Prostate gland (tissue), 2 donors: ENCODE measurements around the gene PRMT6. TPM values are rescaled to one million over a fixed set of nuclear protein-coding genes. Genes with fewer than 3 reads are reported as not detected.
"Not testable (repeated sequence)": the region's sequence is repeated elsewhere in the genome, so short reads cannot be mapped to it uniquely, and the experiment has no call there.

ENCODE experiments used
- DNase-seq: peaks from one replicate; pipeline ENCODE4 v3.0.0-alpha.2; 2019; ENCODE audit warnings: low spot score
- H3K27ac ChIP-seq, 2 donors: fragments of 200-600 bp; sonication (generic); 2 replicates each; pipeline ENCODE4 v1.5.1; 2017 to 2019
- H3K27me3 ChIP-seq: fragments of 200-600 bp; sonication (generic); replicated peaks from 2 replicates; pipeline ENCODE4 v1.5.1; 2019; ENCODE audit not compliant: insufficient read depth
- H3K36me3 ChIP-seq, 2 donors: fragments of 200-600 bp; sonication (generic); 1 replicate in 1 of 2; 2 replicates in 1 of 2; pipeline versions ENCODE4 v1.5.1 to v1.8.1; 2017 to 2019
- H3K4me1 ChIP-seq: fragments of 200-600 bp; sonication (generic); replicated peaks from 2 replicates; pipeline ENCODE4 v1.5.1; 2019
- H3K4me3 ChIP-seq, 2 donors: fragments of 200-600 bp; sonication (generic); 2 replicates each; pipeline ENCODE4 v1.5.1; 2017 to 2019
- H3K9me3 ChIP-seq: fragments of 200-600 bp; sonication (generic); 2 replicates; pipeline ENCODE4 v1.5.1; 2017
- CTCF ChIP-seq, 4 experiments: fragments of 200-600 bp in 2 of 4; fragments of 450-650 bp in 2 of 4; sonication (generic) in 2 of 4; IDR thresholded peaks; 1 replicate in 3 of 4; 2 replicates in 1 of 4; pipeline ENCODE4 v1.5.1; 2016 to 2019; ENCODE audit warnings: antibody characterized with exemption in 4 of 4, mild to moderate bottlenecking in 2 of 4, moderate library complexity in 2 of 4
- POLR2A ChIP-seq: fragments of 450-650 bp; IDR thresholded peaks from one replicate; pipeline ENCODE4 v1.6.1; 2016; ENCODE audit warnings: antibody characterized with exemption, mild to moderate bottlenecking
- POLR2AphosphoS5 ChIP-seq: sonication (generic); formaldehyde crosslinking; IDR thresholded peaks from one replicate; pipeline ENCODE4 v1.6.1; 2017; ENCODE audit warnings: antibody characterized with exemption
- WGBS: methylation state at CpG from one replicate; pipeline ENCODE4 v1.1.5; 2018; 5-methylcytosine and 5-hydroxymethylcytosine counted together
- intact Hi-C: fragments of 100-400 bp; cut with DNase I; formaldehyde crosslinking; loops from one replicate; pipeline ENCODE4 v1.14.2; 2022
- total RNA-seq, 2 donors: library from RNA; depleted of rRNA; stranded (reverse); fragments of >200 nt; gene quantifications; one replicate each; pipeline ENCODE4 v1.1.0, GENCODE V29; 2016

The PRMT6 gene
- total RNA-seq, 2 donors from 2014 or later: 19.9 to 20.4 TPM

DNA sequence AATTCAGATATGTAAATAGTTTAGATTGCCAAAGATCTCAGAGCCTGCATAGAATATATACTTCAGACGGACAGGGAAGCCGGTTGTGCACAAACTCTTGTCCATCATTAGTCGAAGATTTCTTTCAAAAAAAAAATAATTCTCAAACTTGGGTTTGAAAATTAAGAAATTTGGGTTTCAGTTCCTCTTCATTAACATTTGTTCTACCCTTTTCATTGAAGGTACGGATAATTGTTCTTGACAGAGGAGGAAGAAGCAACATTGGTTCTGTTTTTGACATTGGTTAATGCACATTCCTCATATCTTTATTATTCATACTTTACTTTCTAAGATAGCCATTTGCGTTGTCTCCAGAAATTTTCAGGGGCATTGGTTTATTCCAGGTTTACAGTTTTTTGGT, 38.0 kb upstream of the PRMT6 start:
- Histone ChIP-seq H3K27me3 (no peaks in the 10 kb centered on the region), H3K36me3 (no peaks in the 10 kb centered on the region), H3K9me3 (no peaks in the 10 kb centered on the region), H3K4me3 (no peak overlapping the region), H3K27ac (no peak overlapping the region), H3K4me1 (no peaks in the 10 kb centered on the region)
- TF ChIP-seq CTCF (IDR thresholded peaks at IDR 0.05): no peak
- TF ChIP-seq POLR2A: no peak
- no peak for TF ChIP-seq POLR2AphosphoS5
- no peak for DNase-seq
- intact Hi-C loops: no loop called here
- 82% methylated on average over 5 of the region's 5 CpGs for WGBS

DNA sequence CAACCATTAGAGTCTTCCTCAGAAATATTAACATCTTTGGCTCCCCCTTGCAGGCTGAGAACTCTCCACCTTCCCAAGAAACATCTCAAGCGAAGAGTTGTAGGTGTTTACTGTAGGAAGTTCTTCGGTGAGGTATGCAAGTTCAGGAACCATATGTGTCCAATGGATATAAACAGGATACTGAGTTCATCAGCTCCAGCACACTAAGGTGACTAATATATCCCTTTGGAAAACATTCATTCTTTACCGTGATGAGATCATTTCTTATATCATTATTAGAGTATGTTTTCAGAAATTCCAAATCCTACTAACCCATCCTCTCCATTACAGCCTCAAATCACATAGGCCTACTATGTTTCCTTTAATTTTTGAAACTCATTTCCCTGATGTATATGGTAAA, 37.3 kb upstream of the PRMT6 start:
- TF ChIP-seq POLR2A (no peak), CTCF (IDR thresholded peaks at IDR 0.05) (no peak), POLR2AphosphoS5 (no peak)
- no peaks in the 10 kb centered on the region for H3K27me3 ChIP-seq
- no peaks in the 10 kb centered on the region for H3K9me3 ChIP-seq
- H3K27ac ChIP-seq: no peak overlapping the region
- H3K36me3 ChIP-seq: no peaks in the 10 kb centered on the region
- intact Hi-C loops: no loop called here
- no peak for DNase-seq
- no peak overlapping the region for H3K4me3 ChIP-seq
- no peaks in the 10 kb centered on the region for H3K4me1 ChIP-seq
- 93% methylated on average over 3 of the region's 3 CpGs for WGBS

- H3K9me3 ChIP-seq, H3K36me3 ChIP-seq, H3K4me3 ChIP-seq, DNase-seq, intact Hi-C loops, H3K27me3 ChIP-seq, H3K4me1 ChIP-seq, H3K27ac ChIP-seq: not testable (repeated sequence)
- WGBS: 92% methylated on average over 3 of the region's 3 CpGs
These were observed 17.6 kb upstream of the PRMT6 start for GRCh38 chr1:107038874-107039273.

GRCh38 chr1:107044310-107045220, 11.9 kb upstream of the PRMT6 start:
- 97% methylated on average over 41 of the region's 44 CpGs for WGBS
- intact Hi-C loops, H3K36me3 ChIP-seq, H3K4me1 ChIP-seq, H3K4me3 ChIP-seq, H3K27ac ChIP-seq, H3K27me3 ChIP-seq, DNase-seq, H3K9me3 ChIP-seq: not testable (repeated sequence)

- intact Hi-C loops: no loop called here
- WGBS: 91% methylated on average over 1 of the region's 1 CpG
- no peak for DNase-seq
- Histone ChIP-seq H3K27me3 (no peaks in the 10 kb centered on the region), H3K36me3 (no peaks in the 10 kb centered on the region), H3K4me1 (no peaks in the 10 kb centered on the region), H3K4me3 (no peak overlapping the region), H3K27ac (no peak overlapping the region), H3K9me3 (no peaks in the 10 kb centered on the region)
- TF ChIP-seq POLR2A (no peak), POLR2AphosphoS5 (no peak), CTCF (IDR thresholded peaks at IDR 0.05) (no peak)
These were observed 8.9 kb upstream of the PRMT6 start for GRCh38 chr1:107047602-107048001.

DNA sequence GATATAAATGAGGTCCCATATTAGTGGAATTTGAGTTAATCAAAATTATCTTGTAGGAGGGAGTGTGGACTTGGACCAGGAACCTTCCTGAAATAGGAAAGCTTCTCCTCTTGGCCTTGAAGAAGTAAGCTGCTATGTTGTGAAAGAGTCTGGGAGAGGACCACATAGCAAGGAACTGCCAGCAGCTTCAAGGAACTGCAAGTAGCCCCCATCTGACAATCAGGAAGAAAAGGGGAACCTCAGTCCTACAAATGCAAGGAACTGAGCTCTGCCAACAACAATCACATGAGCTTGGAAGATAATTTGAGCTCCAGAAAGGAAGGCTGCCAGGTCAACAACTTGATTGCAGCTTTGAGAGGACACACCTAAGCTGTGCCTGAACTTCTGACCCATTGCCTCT, 8.2 kb upstream of the PRMT6 start:
- Histone ChIP-seq H3K36me3 (no peaks in the 10 kb centered on the region), H3K27ac (no peak overlapping the region), H3K4me3 (no peak overlapping the region), H3K9me3 (no peaks in the 10 kb centered on the region), H3K27me3 (no peaks in the 10 kb centered on the region), H3K4me1 (no peaks in the 10 kb centered on the region)
- no peak for DNase-seq
- intact Hi-C loops: no loop called here
- TF ChIP-seq POLR2A (no peak), CTCF (IDR thresholded peaks at IDR 0.05) (no peak), POLR2AphosphoS5 (no peak)
